Ascending aorta (tissue), 2 donors: ENCODE data around the gene MRPS35. TPM values are rescaled to one million over a fixed set of nuclear protein-coding genes. Genes with fewer than 3 reads are reported as not detected.

Experiments
- DNase-seq, 2 donors: peaks; one replicate each; pipeline ENCODE4 v3.0.0-alpha.2; 2019; ENCODE audit warnings: low spot score in 2 of 2
- H3K27ac ChIP-seq, 2 donors: fragments of 200-600 bp; sonication (generic); one replicate each; pipeline ENCODE4 v1.5.1; 2016 to 2017; ENCODE audit warnings: mild to moderate bottlenecking in 1 of 2
- H3K27me3 ChIP-seq: fragments of 200-600 bp; sonication (generic); one replicate; pipeline ENCODE4 v1.5.1; 2017
- H3K36me3 ChIP-seq, 2 donors: fragments of 200-600 bp; sonication (generic); one replicate each; pipeline ENCODE4 v1.5.1; 2016
- H3K4me1 ChIP-seq, 2 donors: fragments of 200-600 bp; sonication (generic); one replicate each; pipeline ENCODE4 v1.5.1; 2016 to 2017; ENCODE audit warnings: mild to moderate bottlenecking in 1 of 2
- H3K4me3 ChIP-seq, 2 donors: fragments of 200-600 bp; sonication (generic); one replicate each; pipeline ENCODE4 v1.5.1; 2016 to 2017; ENCODE audit warnings: mild to moderate bottlenecking in 1 of 2
- H3K9me3 ChIP-seq, 2 donors: fragments of 200-600 bp; sonication (generic); one replicate each; pipeline ENCODE4 v1.5.1; 2016
- intact Hi-C: fragments of 100-400 bp; cut with DNase I; formaldehyde crosslinking; loops from one replicate; pipeline ENCODE4 v1.15.1; 2023
- total RNA-seq: library from RNA; depleted of rRNA; stranded (reverse); fragments of >200 nt; gene quantifications from one replicate; pipeline ENCODE4 v1.1.0, GENCODE V29; 2016
- TF ChIP-seq, protein P1 (sequence below), 3 experiments: fragments of 200-600 bp in 2 of 3; fragments of 450-650 bp in 1 of 3; sonication (generic) in 2 of 3; IDR thresholded peaks; one replicate each; pipeline ENCODE4 v1.5.1; 2016 to 2019; ENCODE audit warnings: antibody characterized with exemption in 3 of 3, mild to moderate bottlenecking in 1 of 3, moderate library complexity in 1 of 3

Gene MRPS35
- total RNA-seq, 1 donor from 2014 or later = 2.7 TPM

DNA sequence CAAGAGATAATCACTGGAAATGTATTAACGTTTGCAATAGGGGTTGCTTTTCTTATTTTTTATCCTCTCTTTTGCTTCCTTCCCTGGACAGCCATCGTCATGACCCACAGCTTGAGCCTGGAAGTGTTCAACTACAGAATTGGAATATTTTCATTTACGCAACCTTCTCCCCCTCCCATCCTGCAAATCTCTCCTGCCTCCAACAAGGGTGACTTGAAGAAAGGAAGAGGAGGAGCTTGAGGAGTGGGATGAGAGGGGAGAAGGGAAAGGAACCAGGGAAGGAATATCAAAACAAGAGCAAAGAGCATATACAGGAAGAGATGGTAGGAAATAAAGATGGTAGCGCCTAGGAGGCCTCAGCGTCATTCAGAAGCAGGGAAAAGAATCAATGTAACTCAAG is 71.0 kb downstream of the MRPS35 start:
- Histone ChIP-seq H3K27ac (peak overlapping the region; percentile 92 to 94), H3K9me3 (no peaks in the 10 kb centered on the region), H3K4me1 (peaks cover 0 to 18% of the 10 kb centered on the region in 2 donors), H3K27me3 (no peaks in the 10 kb centered on the region), H3K36me3 (no peaks in the 10 kb centered on the region), H3K4me3 (peak overlapping the region; percentile 89 to 91)
- intact Hi-C loops = loop anchor here (2.0 to 5.0 kb wide), 3 partner anchors 27 to 71 kb away; partner anchors contain the start of gene MRPS35
- no peak for DNase-seq
- TF ChIP-seq, protein P1, sequence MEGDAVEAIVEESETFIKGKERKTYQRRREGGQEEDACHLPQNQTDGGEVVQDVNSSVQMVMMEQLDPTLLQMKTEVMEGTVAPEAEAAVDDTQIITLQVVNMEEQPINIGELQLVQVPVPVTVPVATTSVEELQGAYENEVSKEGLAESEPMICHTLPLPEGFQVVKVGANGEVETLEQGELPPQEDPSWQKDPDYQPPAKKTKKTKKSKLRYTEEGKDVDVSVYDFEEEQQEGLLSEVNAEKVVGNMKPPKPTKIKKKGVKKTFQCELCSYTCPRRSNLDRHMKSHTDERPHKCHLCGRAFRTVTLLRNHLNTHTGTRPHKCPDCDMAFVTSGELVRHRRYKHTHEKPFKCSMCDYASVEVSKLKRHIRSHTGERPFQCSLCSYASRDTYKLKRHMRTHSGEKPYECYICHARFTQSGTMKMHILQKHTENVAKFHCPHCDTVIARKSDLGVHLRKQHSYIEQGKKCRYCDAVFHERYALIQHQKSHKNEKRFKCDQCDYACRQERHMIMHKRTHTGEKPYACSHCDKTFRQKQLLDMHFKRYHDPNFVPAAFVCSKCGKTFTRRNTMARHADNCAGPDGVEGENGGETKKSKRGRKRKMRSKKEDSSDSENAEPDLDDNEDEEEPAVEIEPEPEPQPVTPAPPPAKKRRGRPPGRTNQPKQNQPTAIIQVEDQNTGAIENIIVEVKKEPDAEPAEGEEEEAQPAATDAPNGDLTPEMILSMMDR (IDR thresholded peaks at IDR 0.05) = no peak

- peaks cover 3 to 18% of the 10 kb centered on the region in 2 donors for H3K4me1 ChIP-seq
- no peaks in the 10 kb centered on the region for H3K36me3 ChIP-seq
- DNase-seq = no peak
- H3K27me3 ChIP-seq = no peaks in the 10 kb centered on the region
- TF ChIP-seq, protein P1 (IDR thresholded peaks at IDR 0.05) = no peak
- intact Hi-C loops = loop anchor here (5.0 kb wide), 1 partner anchor 40 kb away; no protein-coding TSS in a partner anchor
- peak overlapping the region in 1 of 2 donors; percentile 92 for H3K27ac ChIP-seq
- no peaks in the 10 kb centered on the region for H3K9me3 ChIP-seq
- H3K4me3 ChIP-seq = peak overlapping the region; percentile 89 to 91
Observed at GRCh38 chr12:27782481-27782880, 71.8 kb downstream of the MRPS35 start.

GRCh38 chr12:27785882-27786570 is 75.4 kb downstream of the MRPS35 start:
- no peaks in the 10 kb centered on the region for H3K36me3 ChIP-seq
- H3K9me3 ChIP-seq = no peaks in the 10 kb centered on the region
- no peaks in the 10 kb centered on the region for H3K27me3 ChIP-seq
- no peak for DNase-seq
- intact Hi-C loops = no loop called here
- TF ChIP-seq, protein P1 (IDR thresholded peaks at IDR 0.05) = no peak
- H3K4me1 ChIP-seq = peaks cover 5 to 11% of the 10 kb centered on the region in 2 donors
- peak overlapping the region in 1 of 2 donors; percentile 11 for H3K4me3 ChIP-seq
- no peak overlapping the region for H3K27ac ChIP-seq

- peak overlapping the region in 1 of 2 donors; percentile 34 for H3K4me3 ChIP-seq
- intact Hi-C loops = no loop called here
- H3K9me3 ChIP-seq = no peaks in the 10 kb centered on the region
- no peak for DNase-seq
- no peak overlapping the region for H3K27ac ChIP-seq
- no peaks in the 10 kb centered on the region for H3K27me3 ChIP-seq
- peaks cover 12% of the 10 kb centered on the region in 2 donors for H3K36me3 ChIP-seq
- TF ChIP-seq, protein P1 (IDR thresholded peaks at IDR 0.05) = no peak
- H3K4me1 ChIP-seq = peaks cover 5 to 11% of the 10 kb centered on the region in 2 donors
Observed at GRCh38 chr12:27787559-27787958, 76.9 kb downstream of the MRPS35 start.

GRCh38 chr12:27790179-27790578 is 79.5 kb downstream of the MRPS35 start:
- H3K36me3 ChIP-seq = peaks cover 19 to 37% of the 10 kb centered on the region in 2 donors
- no peaks in the 10 kb centered on the region for H3K9me3 ChIP-seq
- TF ChIP-seq, protein P1 (IDR thresholded peaks at IDR 0.05) = no peak
- no peak overlapping the region for H3K27ac ChIP-seq
- peaks cover 5 to 10% of the 10 kb centered on the region in 2 donors for H3K4me1 ChIP-seq
- H3K27me3 ChIP-seq = no peaks in the 10 kb centered on the region
- DNase-seq = no peak
- H3K4me3 ChIP-seq = no peak overlapping the region
- intact Hi-C loops = no loop called here
